AG04450 (cell line): ENCODE measurements around the gene DOCK3. TPM values are rescaled to one million over a fixed set of nuclear protein-coding genes. Genes with fewer than 3 reads are reported as not detected.

ENCODE experiments used
- CTCF ChIA-PET: fragments of 300-600, 350-600 bp; formaldehyde crosslinking; extraction: SDS; loops from one replicate; lab custom pipeline; 2022; ENCODE audit warnings: antibody characterized with exemption, inconsistent platforms; lab: Charles Lee
- POLR2A ChIA-PET: fragments of 350-600 bp; formaldehyde crosslinking; extraction: SDS; loops from one replicate; lab custom pipeline; 2021; ENCODE audit warnings: antibody characterized with exemption, inconsistent platforms; lab: Yijun Ruan, JAX
- DNase-seq: peaks from one replicate; pipeline ENCODE4 v3.0.0-alpha.2; 2011; ENCODE audit warnings: low read depth, low spot score
- H3K27ac ChIP-seq: one replicate; pipeline ENCODE4 v1.5.1; 2012; ENCODE audit warnings: low read depth, low read length, control low read depth
- H3K27me3 ChIP-seq: one replicate; pipeline ENCODE4 v1.6.0; 2012; ENCODE audit warnings: low read length; ENCODE audit not compliant: control insufficient read depth, insufficient read depth
- H3K4me3 ChIP-seq: 2 replicates; pipeline ENCODE4 v1.5.1; 2011; ENCODE audit warnings: mild to moderate bottlenecking, low read depth, low read length, control low read depth
- H3K9me3 ChIP-seq: 2 replicates; pipeline ENCODE4 v1.5.1; 2012; ENCODE audit warnings: low read length; ENCODE audit not compliant: control insufficient read depth, insufficient read depth
- polyA plus RNA-seq: library from polyadenylated mRNA; depleted of rRNA; stranded (reverse); fragments of >200 nt; gene quantifications from 2 replicates; pipeline ENCODE4 v1.2.3, GENCODE V29; 2011
- TF ChIP-seq, protein P1 (sequence below): IDR thresholded peaks from 2 replicates; pipeline ENCODE4 v1.5.1; 2011; ENCODE audit warnings: low read depth, low read length, control low read depth, inconsistent platforms

DOCK3 gene
- polyA plus RNA-seq, 1 experiment: 0.07 TPM

DNA sequence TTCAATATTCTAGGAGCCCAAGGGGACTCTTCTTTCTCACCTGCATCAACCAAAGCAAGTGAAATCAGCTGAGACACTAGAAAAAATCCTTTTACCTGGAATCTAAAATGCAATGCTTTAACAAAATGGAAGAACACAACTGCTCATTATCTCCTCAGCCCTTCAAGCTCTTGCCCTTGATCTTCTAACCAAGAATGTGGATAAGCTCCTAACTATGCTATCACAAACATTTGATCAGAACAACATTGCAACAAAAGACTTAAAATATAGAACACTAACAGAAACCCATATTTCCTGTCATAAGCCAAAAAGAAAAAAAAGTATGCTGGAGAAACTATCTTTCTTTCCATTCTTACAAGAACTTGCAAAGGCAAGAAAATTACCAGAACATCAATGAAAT is 728.9 kb downstream of the DOCK3 start:
- Histone ChIP-seq H3K9me3 (no peaks in the 10 kb centered on the region), H3K27ac (no peak overlapping the region), H3K27me3 (no peaks in the 10 kb centered on the region), H3K4me3 (no peak overlapping the region)
- ChIA-PET POLR2A (no interaction called here), CTCF (interaction anchor here (8.2 kb wide), 1 partner anchor 14 kb away, joined by 37 read pairs; the partner anchor contains the start of gene RBM15B)
- TF ChIP-seq, protein P1, sequence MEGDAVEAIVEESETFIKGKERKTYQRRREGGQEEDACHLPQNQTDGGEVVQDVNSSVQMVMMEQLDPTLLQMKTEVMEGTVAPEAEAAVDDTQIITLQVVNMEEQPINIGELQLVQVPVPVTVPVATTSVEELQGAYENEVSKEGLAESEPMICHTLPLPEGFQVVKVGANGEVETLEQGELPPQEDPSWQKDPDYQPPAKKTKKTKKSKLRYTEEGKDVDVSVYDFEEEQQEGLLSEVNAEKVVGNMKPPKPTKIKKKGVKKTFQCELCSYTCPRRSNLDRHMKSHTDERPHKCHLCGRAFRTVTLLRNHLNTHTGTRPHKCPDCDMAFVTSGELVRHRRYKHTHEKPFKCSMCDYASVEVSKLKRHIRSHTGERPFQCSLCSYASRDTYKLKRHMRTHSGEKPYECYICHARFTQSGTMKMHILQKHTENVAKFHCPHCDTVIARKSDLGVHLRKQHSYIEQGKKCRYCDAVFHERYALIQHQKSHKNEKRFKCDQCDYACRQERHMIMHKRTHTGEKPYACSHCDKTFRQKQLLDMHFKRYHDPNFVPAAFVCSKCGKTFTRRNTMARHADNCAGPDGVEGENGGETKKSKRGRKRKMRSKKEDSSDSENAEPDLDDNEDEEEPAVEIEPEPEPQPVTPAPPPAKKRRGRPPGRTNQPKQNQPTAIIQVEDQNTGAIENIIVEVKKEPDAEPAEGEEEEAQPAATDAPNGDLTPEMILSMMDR: no peak
- no peak for DNase-seq

DNA sequence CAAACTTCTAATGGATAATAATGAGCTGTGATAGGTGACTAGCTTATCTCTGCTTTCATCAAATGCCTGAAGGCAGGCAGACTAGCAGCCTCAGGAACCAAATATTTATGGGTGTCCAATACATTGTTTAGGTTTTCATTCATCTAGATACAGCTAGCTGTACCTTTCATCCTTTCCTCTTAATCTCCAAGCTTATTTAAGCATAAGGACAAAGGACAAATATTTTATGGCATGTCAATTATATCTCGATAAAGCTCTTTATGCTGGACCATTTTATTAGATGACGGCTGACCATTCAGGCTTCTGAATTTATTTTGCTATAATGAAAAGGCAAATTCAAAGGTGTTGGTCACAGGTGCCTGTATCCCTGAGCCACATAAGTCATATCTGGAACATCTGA is 733.3 kb downstream of the DOCK3 start:
- TF ChIP-seq, protein P1: no peak
- POLR2A ChIA-PET: interaction anchor here (1.2 kb wide), 1 partner anchor 14 kb away, joined by 3 read pairs; no protein-coding TSS in a partner anchor

DNA sequence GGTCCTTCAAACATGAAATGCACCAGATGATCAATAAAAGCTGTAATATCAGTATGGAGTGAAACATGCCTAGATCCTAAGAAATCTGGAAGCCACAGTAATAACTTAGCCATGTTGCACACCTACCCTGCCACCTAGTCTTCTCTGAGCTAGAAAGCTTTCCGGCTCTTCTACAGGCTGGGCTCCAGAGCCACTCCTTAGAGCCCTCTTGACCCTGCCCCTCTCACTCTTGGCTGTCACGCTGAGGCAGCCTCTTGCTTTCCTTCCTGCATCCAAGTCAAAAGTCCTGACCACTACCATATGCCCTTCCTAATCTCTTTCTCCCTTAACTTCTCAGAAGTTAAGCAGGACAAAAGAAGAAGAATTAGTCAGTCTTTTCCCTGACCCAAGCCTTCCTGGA is 734.1 kb downstream of the DOCK3 start:
- POLR2A ChIA-PET: no interaction called here
- CTCF ChIA-PET: interaction anchor here (2.0 kb wide), 1 partner anchor 19 kb away, joined by 6 read pairs; no protein-coding TSS in a partner anchor
- Histone ChIP-seq H3K9me3 (no peaks in the 10 kb centered on the region), H3K27me3 (no peaks in the 10 kb centered on the region), H3K27ac (no peak overlapping the region), H3K4me3 (no peak overlapping the region)
- no peak for DNase-seq
- TF ChIP-seq, protein P1: no peak

More for the DNA sequence above, 733.3 kb downstream of the DOCK3 start:
- no peak overlapping the region for H3K27ac ChIP-seq
- CTCF ChIA-PET: interaction anchor here (0.6 to 2.0 kb wide), 2 partner anchors 19 to 92 kb away, joined by 3 to 6 read pairs; no protein-coding TSS in a partner anchor
- H3K9me3 ChIP-seq: no peaks in the 10 kb centered on the region
- no peak for DNase-seq
- no peak overlapping the region for H3K4me3 ChIP-seq
- H3K27me3 ChIP-seq: no peaks in the 10 kb centered on the region

DNA sequence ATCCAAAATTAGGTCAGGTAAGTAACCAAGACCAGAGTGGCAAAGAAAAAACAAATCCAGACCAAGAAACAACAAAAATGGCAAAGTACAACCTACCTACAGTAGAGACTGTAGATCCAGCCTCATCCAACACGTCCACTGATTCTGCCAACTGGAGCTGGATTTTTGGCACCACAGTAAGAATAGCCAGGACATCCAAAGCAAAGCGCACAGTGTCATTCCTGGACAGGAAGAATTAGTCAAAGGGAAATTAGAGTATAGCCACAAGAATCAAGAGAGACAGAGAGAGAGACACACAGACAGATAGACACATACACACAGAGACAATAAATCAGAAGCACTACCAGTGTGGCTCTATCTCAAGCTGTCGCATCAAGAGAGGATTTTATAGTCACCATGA is 747.5 kb downstream of the DOCK3 start:
- no peak for DNase-seq
- Histone ChIP-seq H3K9me3 (no peaks in the 10 kb centered on the region), H3K27me3 (no peaks in the 10 kb centered on the region), H3K27ac (no peak overlapping the region), H3K4me3 (no peak overlapping the region)
- TF ChIP-seq, protein P1: no peak
- ChIA-PET POLR2A (no interaction called here), CTCF (interaction anchor here (0.6 to 0.7 kb wide), 2 partner anchors 13 to 247 kb away, joined by 3 read pairs; no protein-coding TSS in a partner anchor)

DNA sequence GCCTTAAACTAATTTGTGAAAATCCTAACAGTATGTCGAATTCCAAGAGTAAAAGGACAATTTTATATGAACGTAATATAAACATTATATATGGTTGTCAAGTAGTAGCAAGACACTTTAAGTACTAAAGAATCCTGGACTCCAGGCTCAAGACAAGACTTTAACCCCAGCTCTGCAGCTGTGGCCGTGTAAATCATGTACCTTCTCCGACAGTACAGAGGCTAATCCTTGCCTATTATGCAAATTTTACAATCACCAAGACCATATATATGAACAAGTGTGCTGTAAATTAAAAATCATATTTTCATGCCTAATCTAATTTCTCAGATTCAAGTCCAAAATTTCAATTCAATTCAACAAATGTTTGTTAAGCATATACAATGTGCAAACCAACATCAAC is 752.2 kb downstream of the DOCK3 start:
- H3K27me3 ChIP-seq: no peaks in the 10 kb centered on the region
- ChIA-PET POLR2A (no interaction called here), CTCF (no interaction called here)
- no peak for DNase-seq
- H3K27ac ChIP-seq: no peak overlapping the region
- H3K9me3 ChIP-seq: no peaks in the 10 kb centered on the region
- TF ChIP-seq, protein P1: no peak
- no peak overlapping the region for H3K4me3 ChIP-seq
